Hippocampal formation (tissue), 2 donors: Measurements from ENCODE around the gene BICRAL.
"Not testable (repeated sequence)": the region's sequence is repeated elsewhere in the genome, so short reads cannot be mapped to it uniquely, and the experiment has no call there.

ENCODE experiments used
- DNase-seq, 2 donors: peaks; one replicate each; lab custom pipeline; 2025; lab: John Stamatoyannopoulos, UW

The BICRAL gene

GRCh38 chr6:42898891-42899361 is 117.1 kb downstream of the BICRAL start:
- DNase-seq, result peak; percentile 57 to 68

- no peak for DNase-seq
These were observed 118.0 kb downstream of the BICRAL start for GRCh38 chr6:42899871-42900270.

GRCh38 chr6:42901538-42901957 is 119.7 kb downstream of the BICRAL start:
- DNase-seq, result peak; percentile 63 to 87

- DNase-seq, result not testable (repeated sequence)
These were observed 120.8 kb downstream of the BICRAL start for GRCh38 chr6:42902429-42903263.

- DNase-seq, result no peak
These were observed 122.6 kb downstream of the BICRAL start for GRCh38 chr6:42904467-42904866.

GRCh38 chr6:42907336-42907735 is 125.5 kb downstream of the BICRAL start:
- no peak for DNase-seq

GRCh38 chr6:42909835-42910234 is 128.0 kb downstream of the BICRAL start:
- no peak for DNase-seq

GRCh38 chr6:42911171-42912021 is 129.5 kb downstream of the BICRAL start:
- no peak for DNase-seq

GRCh38 chr6:42914546-42914945 is 132.7 kb downstream of the BICRAL start:
- DNase-seq, result no peak

- no peak for DNase-seq
These were observed 133.9 kb downstream of the BICRAL start, which contains the start of gene PTCRA for GRCh38 chr6:42915732-42916131. Gene PTCRA (plus strand): TSS chr6:42916053. CDS start chr6:42916070, 17 bp downstream.

GRCh38 chr6:42916288-42916687 is 134.4 kb downstream of the BICRAL start:
- DNase-seq, result no peak
